Cardiac fibroblast (primary cell): Measurements from ENCODE around the gene USP40.

Source experiments
- DNase-seq, 2 donors: peaks; one replicate each; pipeline versions ENCODE4 v3.0.0 to v3.0.0-alpha.2; 2010; ENCODE audit warnings: low read depth in 2 of 2
- H3K4me3 ChIP-seq, 2 donors: replicated peaks in 1 of 2; 1 replicate in 1 of 2; 2 replicates in 1 of 2; pipeline ENCODE4 v1.5.1; 2011; ENCODE audit warnings: low read depth in 2 of 2, low read length in 2 of 2, mild to moderate bottlenecking in 2 of 2, moderate library complexity in 1 of 2
- CTCF ChIP-seq: IDR thresholded peaks from one replicate; pipeline ENCODE4 v1.5.1; 2011; ENCODE audit warnings: low read depth, mild to moderate bottlenecking, low read length, inconsistent platforms

Gene USP40

GRCh38 chr2:233436191-233436581 lies 130.4 kb downstream of the USP40 start:
- DNase-seq = no peak

GRCh38 chr2:233435436-233436190 lies 131.0 kb downstream of the USP40 start:
- no peak for TF ChIP-seq CTCF
- H3K4me3 ChIP-seq = no peak overlapping the region
- DNase-seq = no peak

More at GRCh38 chr2:233436191-233436581, 130.4 kb downstream of the USP40 start:
- H3K4me3 ChIP-seq = no peak overlapping the region
- TF ChIP-seq CTCF = no peak

- no peak overlapping the region for H3K4me3 ChIP-seq
- DNase-seq = no peak
- TF ChIP-seq CTCF = no peak
These were observed 131.8 kb downstream of the USP40 start for GRCh38 chr2:233434666-233435330.

GRCh38 chr2:233433794-233434193 lies 132.8 kb downstream of the USP40 start:
- DNase-seq = no peak
- no peak for TF ChIP-seq CTCF

GRCh38 chr2:233433029-233433428 lies 133.6 kb downstream of the USP40 start:
- H3K4me3 ChIP-seq = no peak overlapping the region
- no peak for DNase-seq
- TF ChIP-seq CTCF = no peak

More at GRCh38 chr2:233433794-233434193, 132.8 kb downstream of the USP40 start:
- H3K4me3 ChIP-seq = no peak overlapping the region

- H3K4me3 ChIP-seq = no peak overlapping the region
- TF ChIP-seq CTCF = no peak
- DNase-seq = no peak
These were observed 135.9 kb downstream of the USP40 start for GRCh38 chr2:233430651-233431050.
